NT2/D1 (cell line): ENCODE data around the gene RUNX1.

Experiments
- DNase-seq: peaks from one replicate; pipeline ENCODE4 v3.0.0-alpha.2; 2011; ENCODE audit warnings: low read depth, low spot score
- H3K27me3 ChIP-seq: 2 replicates; pipeline ENCODE4 v1.6.0; 2011; ENCODE audit warnings: mild to moderate bottlenecking; ENCODE audit not compliant: insufficient read length, insufficient read depth
- H3K36me3 ChIP-seq: 2 replicates; pipeline ENCODE4 v1.6.1; 2011; ENCODE audit warnings: mild to moderate bottlenecking, low read length, mixed read lengths; ENCODE audit not compliant: insufficient read depth, insufficient read length
- H3K4me1 ChIP-seq: 2 replicates; pipeline ENCODE4 v1.5.1; 2011; ENCODE audit not compliant: insufficient read depth, insufficient read length
- H3K4me3 ChIP-seq: 2 replicates; pipeline ENCODE4 v1.5.1; 2011; ENCODE audit warnings: low read depth; ENCODE audit not compliant: insufficient read length
- H3K9ac ChIP-seq: 2 replicates; pipeline ENCODE4 v1.6.0; 2011; ENCODE audit warnings: low read depth; ENCODE audit not compliant: insufficient read length
- H3K9me3 ChIP-seq: 2 replicates; pipeline ENCODE4 v1.5.1; 2011; ENCODE audit warnings: mild to moderate bottlenecking, low read length; ENCODE audit not compliant: insufficient read depth
- SUZ12 ChIP-seq: IDR thresholded peaks from 2 replicates; pipeline ENCODE4 v1.6.1; 2011; ENCODE audit not compliant: insufficient read length, insufficient read depth; ENCODE audit errors: extremely low read depth
- YY1 ChIP-seq: IDR thresholded peaks from 2 replicates; pipeline ENCODE4 v1.6.1; 2011; ENCODE audit not compliant: insufficient read length, insufficient read depth
- ZNF274 ChIP-seq: IDR thresholded peaks from 2 replicates; pipeline ENCODE4 v1.6.1; 2011; ENCODE audit warnings: mild to moderate bottlenecking, low read depth, low read length

The RUNX1 gene

GRCh38 chr21:35048706-35049617 lies at the start of gene RUNX1:
Gene RUNX1 (minus strand): TSS chr21:35049302.
- peaks cover 2% of the 10 kb centered on the region for H3K4me1 ChIP-seq
- no peak within 1 kb of the TSS for H3K4me3 ChIP-seq
- peaks cover 20% of the 10 kb centered on the region for H3K9me3 ChIP-seq
- DNase-seq: no peak
- TF ChIP-seq ZNF274 (no peak), SUZ12 (no peak), YY1 (no peak)
- H3K9ac ChIP-seq: no peak within 1 kb of the TSS
- H3K27me3 ChIP-seq: no peaks in the 10 kb centered on the region
- no peaks in the 10 kb centered on the region for H3K36me3 ChIP-seq

DNA sequence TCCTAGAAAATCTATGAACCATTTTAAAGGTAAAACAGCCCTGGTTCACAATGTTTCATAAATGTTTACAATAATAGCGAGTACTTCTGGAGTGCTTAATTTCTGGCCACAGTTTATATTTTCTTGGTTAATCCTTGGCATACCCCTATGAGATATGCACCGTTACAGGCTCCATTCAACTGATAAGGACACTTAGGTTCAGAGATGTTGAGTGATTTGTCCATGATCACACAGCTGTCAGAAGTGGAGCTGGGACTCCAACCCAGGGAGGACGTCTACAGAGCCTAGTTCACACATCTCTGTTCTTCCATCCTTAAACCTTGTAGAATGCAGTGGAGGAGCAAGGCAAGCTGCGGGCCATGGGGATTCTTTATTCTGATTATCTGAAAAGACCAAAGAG lies 48.4 kb upstream of the RUNX1 start:
- Histone ChIP-seq H3K36me3 (no peaks in the 10 kb centered on the region), H3K9me3 (no peaks in the 10 kb centered on the region), H3K9ac (no peak overlapping the region), H3K4me1 (no peaks in the 10 kb centered on the region), H3K4me3 (no peak overlapping the region), H3K27me3 (no peaks in the 10 kb centered on the region)
- no peak for DNase-seq
- no peak for TF ChIP-seq ZNF274
- no peak for TF ChIP-seq YY1
- TF ChIP-seq SUZ12: no peak

- Histone ChIP-seq H3K27me3 (no peaks in the 10 kb centered on the region), H3K9me3 (no peaks in the 10 kb centered on the region), H3K36me3 (no peaks in the 10 kb centered on the region), H3K4me3 (no peak overlapping the region), H3K4me1 (no peaks in the 10 kb centered on the region), H3K9ac (no peak overlapping the region)
- DNase-seq: no peak
- no peak for TF ChIP-seq YY1
- TF ChIP-seq SUZ12: no peak
- TF ChIP-seq ZNF274: no peak
Measured at GRCh38 chr21:35096959-35097358, 47.9 kb upstream of the RUNX1 start.

DNA sequence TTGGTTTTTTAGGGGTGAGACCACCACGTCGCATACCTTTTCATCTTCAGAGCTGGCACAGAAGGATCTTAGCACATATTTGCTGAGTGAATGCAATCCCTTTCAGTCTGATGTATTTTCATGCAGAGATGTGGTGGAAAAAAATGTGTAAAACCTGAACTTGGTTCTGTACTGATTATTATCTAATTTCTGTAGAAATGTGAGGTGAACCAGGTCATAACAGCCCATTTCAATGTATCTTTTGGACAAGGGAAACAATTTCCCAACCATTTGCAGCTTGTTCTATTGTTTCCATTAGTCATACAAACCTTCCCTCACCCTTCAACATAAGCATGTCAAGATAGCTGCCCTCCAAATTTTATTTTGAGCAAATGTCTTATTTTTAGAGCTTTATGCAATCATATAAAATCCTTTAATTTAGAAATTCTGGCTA lies 46.8 kb upstream of the RUNX1 start:
- H3K4me1 ChIP-seq: no peaks in the 10 kb centered on the region
- no peak for TF ChIP-seq YY1
- no peak for TF ChIP-seq ZNF274
- no peak for TF ChIP-seq SUZ12
- H3K9ac ChIP-seq: no peak overlapping the region
- no peak for DNase-seq
- H3K36me3 ChIP-seq: no peaks in the 10 kb centered on the region
- no peaks in the 10 kb centered on the region for H3K9me3 ChIP-seq
- H3K27me3 ChIP-seq: no peaks in the 10 kb centered on the region
- H3K4me3 ChIP-seq: no peak overlapping the region

DNA sequence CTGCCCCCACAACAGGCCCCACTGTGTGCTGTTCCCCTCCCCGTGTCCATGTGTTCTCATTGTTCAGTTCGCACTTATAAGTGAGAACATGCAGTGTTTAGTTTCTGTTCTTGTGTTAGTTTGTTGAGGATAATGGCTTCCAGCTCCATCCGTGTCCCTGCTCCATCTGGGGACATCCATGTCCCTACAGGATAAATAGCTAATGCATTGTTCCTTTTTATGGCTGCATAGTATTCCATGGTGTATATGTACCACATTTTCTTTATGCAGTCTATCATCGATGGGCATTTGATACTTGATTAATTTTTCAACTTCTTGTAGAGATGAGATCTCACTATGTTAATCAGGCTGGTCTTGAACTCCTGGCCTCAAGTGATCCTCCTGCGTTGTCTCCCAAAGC lies 44.4 kb upstream of the RUNX1 start:
- Histone ChIP-seq H3K36me3 (no peaks in the 10 kb centered on the region), H3K9me3 (no peaks in the 10 kb centered on the region), H3K4me3 (no peak overlapping the region), H3K9ac (no peak overlapping the region), H3K27me3 (no peaks in the 10 kb centered on the region), H3K4me1 (no peaks in the 10 kb centered on the region)
- DNase-seq: no peak
- no peak for TF ChIP-seq YY1
- TF ChIP-seq ZNF274: no peak
- TF ChIP-seq SUZ12: no peak

GRCh38 chr21:35091496-35091895 lies 42.4 kb upstream of the RUNX1 start:
- no peaks in the 10 kb centered on the region for H3K4me1 ChIP-seq
- H3K36me3 ChIP-seq: no peaks in the 10 kb centered on the region
- no peak overlapping the region for H3K4me3 ChIP-seq
- H3K9me3 ChIP-seq: no peaks in the 10 kb centered on the region
- DNase-seq: no peak
- H3K27me3 ChIP-seq: no peaks in the 10 kb centered on the region
- H3K9ac ChIP-seq: no peak overlapping the region
- TF ChIP-seq ZNF274 (no peak), YY1 (no peak), SUZ12 (no peak)

DNA sequence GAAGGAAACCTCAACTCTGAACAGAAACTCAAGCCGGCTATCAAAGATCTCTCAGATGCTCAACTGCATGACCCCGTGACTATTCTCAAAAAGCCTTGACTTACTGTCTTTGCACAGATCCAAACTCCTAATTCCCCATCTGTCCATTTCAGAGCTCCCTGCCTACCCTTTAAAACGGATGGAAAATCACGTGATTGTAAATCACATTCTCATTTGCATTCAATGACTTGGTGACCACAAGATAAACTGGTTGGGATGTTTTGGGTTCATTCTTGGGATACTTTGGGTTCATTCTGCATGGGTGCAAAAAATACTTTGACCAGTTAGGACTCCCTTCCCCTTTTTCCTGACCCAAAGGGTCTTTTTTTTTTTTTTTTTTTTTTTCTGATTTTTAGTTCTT lies 41.3 kb upstream of the RUNX1 start:
- DNase-seq: no peak
- no peaks in the 10 kb centered on the region for H3K9me3 ChIP-seq
- H3K4me1 ChIP-seq: no peaks in the 10 kb centered on the region
- no peak overlapping the region for H3K9ac ChIP-seq
- H3K36me3 ChIP-seq: no peaks in the 10 kb centered on the region
- no peaks in the 10 kb centered on the region for H3K27me3 ChIP-seq
- TF ChIP-seq ZNF274 (no peak), SUZ12 (no peak), YY1 (no peak)
- no peak overlapping the region for H3K4me3 ChIP-seq
